Measurements from ENCODE around the gene RANBP9.

DNA sequence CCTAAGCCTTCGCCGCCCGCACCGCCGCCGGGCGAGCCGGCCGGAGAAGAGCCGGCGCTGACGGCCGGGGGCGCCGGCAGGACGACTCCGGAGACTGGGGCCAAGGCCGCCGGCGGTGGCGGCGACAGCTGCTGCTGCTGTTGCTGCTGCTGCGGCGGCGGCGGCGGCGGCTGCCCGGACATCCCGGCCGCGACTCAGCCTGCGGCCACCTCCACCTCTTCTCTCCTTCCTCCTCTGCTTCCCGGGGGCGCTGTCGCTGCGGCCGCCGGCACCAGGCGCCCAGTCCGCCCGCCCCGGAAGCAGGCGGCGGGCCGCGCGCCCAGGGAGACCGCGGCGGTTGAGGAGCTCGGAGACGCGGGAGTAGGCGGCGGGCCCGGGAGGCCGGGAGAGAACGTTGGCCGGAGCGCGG, 307 bp downstream of the RANBP9 start:
- TF ChIP-seq CTCF (conservative IDR thresholded peaks at IDR 0.05): peak; percentile 48
- peak; percentile 54 for TF ChIP-seq ZFX (IDR thresholded peaks at IDR 0.05)

Measured in C4-2B (cell line).